Muscle layer of colon (tissue), 2 donors: ENCODE results near the gene POTEH.
"Not testable (repeated sequence)": the region's sequence is repeated elsewhere in the genome, so short reads cannot be mapped to it uniquely, and the experiment has no call there.

Experiments used
- H3K27ac ChIP-seq: one replicate; pipeline ENCODE4 v1.7.0; 2013; ENCODE audit warnings: low read depth, mild to moderate bottlenecking, low read length, moderate library complexity
- H3K27me3 ChIP-seq, 2 donors: one replicate each; pipeline ENCODE4 v1.7.0; 2013; ENCODE audit warnings: low read length in 2 of 2, mild to moderate bottlenecking in 2 of 2; ENCODE audit not compliant: insufficient read depth in 2 of 2, control insufficient read depth in 1 of 2
- H3K36me3 ChIP-seq: one replicate; pipeline ENCODE4 v1.7.0; 2013; ENCODE audit warnings: mild to moderate bottlenecking, low read length; ENCODE audit not compliant: insufficient read depth
- H3K4me1 ChIP-seq: one replicate; pipeline ENCODE4 v1.7.0; 2013; ENCODE audit warnings: mild to moderate bottlenecking, low read length; ENCODE audit not compliant: insufficient read depth
- H3K4me3 ChIP-seq, 2 donors: one replicate each; pipeline ENCODE4 v1.7.0; 2013; ENCODE audit warnings: low read length in 2 of 2, low read depth in 1 of 2, mild to moderate bottlenecking in 1 of 2, moderate library complexity in 1 of 2
- H3K9ac ChIP-seq: one replicate; pipeline ENCODE4 v1.7.0; 2013; ENCODE audit warnings: low read length
- H3K9me3 ChIP-seq: one replicate; pipeline ENCODE4 v1.7.0; 2013; ENCODE audit warnings: mild to moderate bottlenecking, low read length
- donor health status: abdominal sarcoma.
- donor health status: Adenocarcinoma of cecum.

Gene POTEH

GRCh38 chr22:15687086-15687485, 2.7 kb upstream of the POTEH start:
- H3K9ac ChIP-seq, H3K9me3 ChIP-seq, H3K4me1 ChIP-seq, H3K36me3 ChIP-seq, H3K27me3 ChIP-seq, H3K4me3 ChIP-seq, H3K27ac ChIP-seq: not testable (repeated sequence)

- H3K36me3 ChIP-seq, result not testable (repeated sequence)
These were observed 2.1 kb upstream of the POTEH start for GRCh38 chr22:15687676-15688075.

GRCh38 chr22:15688090-15688489, 1.7 kb upstream of the POTEH start:
- H3K27ac ChIP-seq, H3K36me3 ChIP-seq, H3K9me3 ChIP-seq, H3K4me1 ChIP-seq, H3K9ac ChIP-seq, H3K27me3 ChIP-seq, H3K4me3 ChIP-seq: not testable (repeated sequence)

More at GRCh38 chr22:15687676-15688075, 2.1 kb upstream of the POTEH start:
- H3K4me1 ChIP-seq, H3K27ac ChIP-seq, H3K4me3 ChIP-seq, H3K27me3 ChIP-seq, H3K9me3 ChIP-seq, H3K9ac ChIP-seq: not testable (repeated sequence)

- H3K9ac ChIP-seq, H3K27me3 ChIP-seq, H3K4me1 ChIP-seq, H3K27ac ChIP-seq, H3K9me3 ChIP-seq, H3K4me3 ChIP-seq, H3K36me3 ChIP-seq: not testable (repeated sequence)
These were observed 646 bp upstream of the POTEH start for GRCh38 chr22:15689012-15689748.

- H3K4me3 ChIP-seq, H3K4me1 ChIP-seq, H3K36me3 ChIP-seq, H3K9ac ChIP-seq, H3K27ac ChIP-seq, H3K27me3 ChIP-seq, H3K9me3 ChIP-seq: not testable (repeated sequence)
These were observed 23.8 kb downstream of the POTEH start for GRCh38 chr22:15713600-15713999.

- not testable (repeated sequence) for H3K9me3 ChIP-seq, H3K27me3 ChIP-seq, H3K36me3 ChIP-seq, H3K4me1 ChIP-seq, H3K9ac ChIP-seq, H3K4me3 ChIP-seq, H3K27ac ChIP-seq
These were observed 24.3 kb downstream of the POTEH start for GRCh38 chr22:15714125-15714524.

- H3K9ac ChIP-seq, H3K27me3 ChIP-seq, H3K36me3 ChIP-seq, H3K27ac ChIP-seq, H3K4me1 ChIP-seq, H3K9me3 ChIP-seq, H3K4me3 ChIP-seq: not testable (repeated sequence)
These were observed 32.1 kb downstream of the POTEH start for GRCh38 chr22:15721884-15722283.

- not testable (repeated sequence) for H3K9ac ChIP-seq, H3K36me3 ChIP-seq, H3K27me3 ChIP-seq, H3K4me1 ChIP-seq, H3K4me3 ChIP-seq, H3K9me3 ChIP-seq, H3K27ac ChIP-seq
These were observed 39.5 kb downstream of the POTEH start for GRCh38 chr22:15729209-15729917.

GRCh38 chr22:15731023-15731422, 41.2 kb downstream of the POTEH start:
- not testable (repeated sequence) for H3K4me3 ChIP-seq, H3K9ac ChIP-seq, H3K27ac ChIP-seq, H3K9me3 ChIP-seq, H3K4me1 ChIP-seq, H3K27me3 ChIP-seq, H3K36me3 ChIP-seq

- H3K4me3 ChIP-seq, H3K27me3 ChIP-seq, H3K36me3 ChIP-seq, H3K4me1 ChIP-seq, H3K9me3 ChIP-seq, H3K27ac ChIP-seq, H3K9ac ChIP-seq: not testable (repeated sequence)
These were observed 44.6 kb downstream of the POTEH start for GRCh38 chr22:15734411-15734810.

- H3K27ac ChIP-seq, H3K36me3 ChIP-seq, H3K27me3 ChIP-seq, H3K4me1 ChIP-seq, H3K9me3 ChIP-seq, H3K4me3 ChIP-seq, H3K9ac ChIP-seq: not testable (repeated sequence)
These were observed 48.5 kb downstream of the POTEH start for GRCh38 chr22:15738157-15738908.
